K562 (cell line): ENCODE measurements around the gene USH2A. TPM values are rescaled to one million over a fixed set of nuclear protein-coding genes. Genes with fewer than 3 reads are reported as not detected.
A peak's percentile ranks its signal among the peaks of the same experiment; 100 is the strongest.
"Not testable (repeated sequence)": the region's sequence is repeated elsewhere in the genome, so short reads cannot be mapped to it uniquely, and the experiment has no call there.

Experiments used
- ATAC-seq: fragments of 200-7000 bp; cut with Tn5 transposase; 3 replicates; pipeline ENCODE4 v1.9.1; 2020; ENCODE audit warnings: moderate library complexity
- BruUV-seq: library from RNA; stranded (reverse); fragments of 400-500 nt; replicated peaks from 2 replicates; lab custom pipeline; 2021; lab: Mats Ljungman, UMichigan
- CTCF ChIA-PET: fragments of 300-600 bp; formaldehyde crosslinking; extraction: SDS; loops from one replicate; lab custom pipeline; 2021; ENCODE audit warnings: low intra/inter-chr PET ratio; lab: Yijun Ruan, JAX
- POLR2A ChIA-PET: fragments of 300-600, 350-650 bp; sonication (Branson Sonifier 250); formaldehyde crosslinking; extraction: SDS; loops from one replicate; lab custom pipeline; 2021; ENCODE audit warnings: antibody characterized with exemption, inconsistent platforms; lab: Yijun Ruan, JAX
- DNase-seq, 4 experiments: peaks; one replicate each; pipeline versions ENCODE4 v3.0.0 to v3.0.0-alpha.2; 2011 to 2018; ENCODE audit warnings: low spot score in 3 of 4, mixed read lengths in 3 of 4; ENCODE audit errors: extremely low read depth in 1 of 4
- FAIRE-seq: peaks from 2 replicates; lab custom pipeline; 2011; peaks lifted over from hg19 to GRCh38; lab: Jason Lieb, UNC
- H2AFZ ChIP-seq: 2 replicates; pipeline ENCODE4 v1.6.0; 2011; ENCODE audit warnings: low read depth, low read length, control low read depth, inconsistent platforms
- H3K27ac ChIP-seq: fragments of 200-600 bp; 3 replicates; pipeline ENCODE4 v1.8.0; 2011; ENCODE audit warnings: low read depth, mild to moderate bottlenecking, control low read depth, inconsistent platforms, low read length, moderate library complexity, mixed read lengths; ENCODE audit errors: extremely low read depth
- H3K27me3 ChIP-seq, 2 experiments: fragments of 300-600 bp in 1 of 2; 2 replicates in 1 of 2; 3 replicates in 1 of 2; pipeline versions ENCODE4 v1.6.0 to v1.8.0; 2011; ENCODE audit warnings: inconsistent platforms in 2 of 2, low read length in 2 of 2, mild to moderate bottlenecking in 1 of 2, mixed read lengths in 1 of 2, moderate library complexity in 1 of 2; ENCODE audit not compliant: control insufficient read depth in 2 of 2, insufficient read depth in 2 of 2
- H3K36me3 ChIP-seq: fragments of 300-600 bp; 3 replicates; pipeline ENCODE4 v1.8.0; 2011; ENCODE audit warnings: mild to moderate bottlenecking, low read length, inconsistent platforms; ENCODE audit not compliant: control insufficient read depth, insufficient read depth
- H3K4me1 ChIP-seq, 2 experiments: fragments of 200-600 bp in 1 of 2; replicated peaks in 1 of 2; 2 replicates in 1 of 2; 3 replicates in 1 of 2; pipeline versions ENCODE4 v1.5.1 to v1.8.0; 2011; ENCODE audit warnings: inconsistent platforms in 2 of 2, low read length in 2 of 2, mild to moderate bottlenecking in 1 of 2, mixed read lengths in 1 of 2, moderate library complexity in 1 of 2; ENCODE audit not compliant: control insufficient read depth in 2 of 2, insufficient read depth in 2 of 2
- H3K4me2 ChIP-seq: 2 replicates; pipeline ENCODE4 v1.6.1; 2011; ENCODE audit warnings: low read length, control low read depth, inconsistent platforms, mixed read lengths; ENCODE audit not compliant: insufficient read depth
- H3K4me3 ChIP-seq: fragments of 200-600 bp; sonication (generic), shearing (Covaris generic); 2 replicates; pipeline ENCODE4 v1.5.1; 2016; ENCODE audit warnings: control low read depth, inconsistent platforms
- H3K79me2 ChIP-seq: fragments of 200-600 bp; 3 replicates; pipeline ENCODE4 v1.8.0; 2011; ENCODE audit warnings: low read length, inconsistent platforms; ENCODE audit not compliant: control insufficient read depth, insufficient read depth
- H3K9ac ChIP-seq, 2 experiments: 2 replicates each; pipeline versions ENCODE4 v1.6.0 to v1.6.1; 2011; ENCODE audit warnings: low read depth in 2 of 2, low read length in 2 of 2, control low read depth in 1 of 2, inconsistent platforms in 1 of 2, mild to moderate bottlenecking in 1 of 2, mixed read lengths in 1 of 2; ENCODE audit not compliant: insufficient read depth in 1 of 2
- H3K9me1 ChIP-seq: one replicate; pipeline ENCODE4 v1.6.0; 2011; ENCODE audit warnings: inconsistent platforms, mild to moderate bottlenecking, low read length, moderate library complexity; ENCODE audit not compliant: control insufficient read depth, insufficient read depth
- H3K9me3 ChIP-seq: replicated peaks from 2 replicates; pipeline ENCODE4 v1.5.1; 2011; ENCODE audit warnings: low read depth, low read length, inconsistent platforms; ENCODE audit not compliant: control insufficient read depth, insufficient read depth
- H4K20me1 ChIP-seq: replicated peaks from 2 replicates; pipeline ENCODE4 v1.6.1; 2011; ENCODE audit warnings: low read length, inconsistent platforms, mixed read lengths; ENCODE audit not compliant: control insufficient read depth, insufficient read depth
- TFE3 ChIP-seq: fragments of 450-650 bp; formaldehyde crosslinking; IDR thresholded peaks from 2 replicates; pipeline ENCODE4 v1.4.0; 2020; ENCODE audit warnings: mild to moderate bottlenecking, mixed read lengths
- ZNF12 ChIP-seq: sonication (generic); formaldehyde crosslinking; IDR thresholded peaks from 2 replicates; pipeline ENCODE4 v1.4.0; 2020; ENCODE audit warnings: mild to moderate bottlenecking, missing genetic modification reagents
- WGBS: fragments of 100-300 bp; shearing (Covaris generic); methylation state at CpG from one replicate; pipeline ENCODE4 v1.1.6; 2016; ENCODE audit warnings: low coverage, mixed read lengths; ENCODE audit not compliant: insufficient coverage; ENCODE audit errors: missing lambda C conversion rate; 5-methylcytosine and 5-hydroxymethylcytosine counted together
- in situ Hi-C: fragments of 300-500 bp; cut with MboI; formaldehyde crosslinking; loops from 4 replicates; pipeline ENCODE4 v1.15.0; 2018; ENCODE audit warnings: inconsistent platforms, mixed read lengths
- intact Hi-C: fragments of 100-400 bp; cut with micrococcal nuclease; formaldehyde crosslinking; loops from 2 replicates; pipeline ENCODE4 v1.14.2; 2022
- polyA plus RNA-seq, 8 experiments: library from polyadenylated mRNA; depleted of rRNA in 4 of 8; stranded (reverse) in 5 of 8; unstranded in 3 of 8; fragments of >200 nt; fragmentation: Nextera tagmentation in 2 of 8; fragmentation: Illumina TruSeq in 1 of 8; extraction: Ambion mirVana in 2 of 8; extraction: Trizol in 1 of 8; gene quantifications; 2 replicates each; pipeline versions ENCODE4 v1.2.1 to v1.2.3, GENCODE V29; 2011 to 2014; ENCODE audit warnings: inconsistent platforms in 1 of 8, missing spikeins in 1 of 8
- total RNA-seq, 7 experiments: library from RNA; depleted of rRNA in 6 of 7; stranded (reverse); fragments of >200 nt in 6 of 7; fragmentation: Illumina TruSeq in 2 of 7; extraction: Trizol in 2 of 7; gene quantifications; 2 replicates each; pipeline versions ENCODE4 v1.2.1 to v1.2.3, GENCODE V29; 2011 to 2021; ENCODE audit warnings: low replicate concordance in 1 of 7

Gene USH2A
- total and polyA plus RNA-seq, 9 of the 15 experiments (the other 6 are each of a cell fraction or from before 2014, with no cell fraction given) = under 0.01 TPM; not detected in 7

GRCh38 chr1:216340542-216340941, 82.7 kb downstream of the USH2A start:
- H3K9me3 ChIP-seq, H3K4me1 ChIP-seq, intact Hi-C loops, CTCF ChIA-PET, POLR2A ChIA-PET, H3K27ac ChIP-seq, H3K9me1 ChIP-seq, H3K4me2 ChIP-seq, H3K9ac ChIP-seq, ATAC-seq, H3K79me2 ChIP-seq, H3K36me3 ChIP-seq, H2AFZ ChIP-seq, BruUV-seq, H3K27me3 ChIP-seq, H4K20me1 ChIP-seq, FAIRE-seq, in situ Hi-C loops, H3K4me3 ChIP-seq, DNase-seq: not testable (repeated sequence)
- peak; percentile 92 for TF ChIP-seq TFE3 (CRISPR knock-in tag)
- WGBS = under 1% methylated on average over 5 of the region's 5 CpGs

GRCh38 chr1:216332462-216332861, 90.8 kb downstream of the USH2A start:
- no peaks in the 10 kb centered on the region for H4K20me1 ChIP-seq
- H3K4me3 ChIP-seq = no peak overlapping the region
- no peak for FAIRE-seq
- no peaks in the 10 kb centered on the region for H3K36me3 ChIP-seq
- intact Hi-C loops (no loop called here), in situ Hi-C loops (no loop called here)
- BruUV-seq = no TSS peak
- no peak for ATAC-seq
- no peak overlapping the region for H2AFZ ChIP-seq
- no peak for DNase-seq
- H3K27me3 ChIP-seq = no peaks in the 10 kb centered on the region
- no peaks in the 10 kb centered on the region for H3K79me2 ChIP-seq
- no peaks in the 10 kb centered on the region for H3K9me1 ChIP-seq
- no peaks in the 10 kb centered on the region for H3K4me1 ChIP-seq
- ChIA-PET CTCF (interaction anchor here (0.6 kb wide), 1 partner anchor 32 kb away, joined by 3 read pairs; no protein-coding TSS in a partner anchor), POLR2A (no interaction called here)
- no peak overlapping the region for H3K9ac ChIP-seq
- no peak overlapping the region for H3K4me2 ChIP-seq
- 2% methylated on average over 3 of the region's 3 CpGs for WGBS
- no peak for TF ChIP-seq ZNF12 (CRISPR knock-in tag)
- peaks cover 3% of the 10 kb centered on the region; the same call in 1 of the 2 replicates for H3K9me3 ChIP-seq
- H3K27ac ChIP-seq = no peak overlapping the region
